Measurements from ENCODE around the gene SH3RF3.
A peak's percentile ranks its signal among the peaks of the same experiment; 100 is the strongest.

SH3RF3 gene

GRCh38 chr2:109313343-109313742 is 184.3 kb downstream of the SH3RF3 start:
- no peak for DNase-seq (ENCODE audit: low read depth)

DNA sequence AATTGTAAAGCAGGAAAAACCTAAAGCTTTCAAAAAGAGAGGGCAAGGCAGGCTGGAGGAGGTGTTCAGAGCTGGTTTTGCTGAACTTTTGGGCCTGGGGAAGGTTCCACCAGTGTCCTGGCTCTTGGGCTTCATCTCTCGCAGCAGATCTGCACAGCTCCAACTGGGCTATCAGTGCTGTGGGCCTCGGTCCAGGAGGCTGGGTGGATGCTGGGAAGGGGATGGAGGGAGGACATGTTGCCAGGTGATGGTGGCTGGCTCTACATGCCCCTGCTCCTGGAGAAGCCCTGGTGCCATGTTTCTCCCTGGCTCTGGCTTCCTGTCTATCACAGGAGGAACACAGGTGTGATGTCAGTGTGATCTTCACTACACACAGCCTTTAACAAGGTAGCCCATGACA is 187.1 kb downstream of the SH3RF3 start:
- no peak for DNase-seq (ENCODE audit: low read depth)

GRCh38 chr2:109317471-109318095 is 188.6 kb downstream of the SH3RF3 start:
- no peak for DNase-seq (ENCODE audit: low read depth)

- peak; percentile 82 for DNase-seq (ENCODE audit: low read depth)
Observed at GRCh38 chr2:109318150-109318948, 189.3 kb downstream of the SH3RF3 start.

- DNase-seq (ENCODE audit: low read depth): no peak
Observed at GRCh38 chr2:109318949-109319342, 189.9 kb downstream of the SH3RF3 start.

GRCh38 chr2:109320195-109320922 is 191.4 kb downstream of the SH3RF3 start:
- DNase-seq (ENCODE audit: low read depth): no peak

DNA sequence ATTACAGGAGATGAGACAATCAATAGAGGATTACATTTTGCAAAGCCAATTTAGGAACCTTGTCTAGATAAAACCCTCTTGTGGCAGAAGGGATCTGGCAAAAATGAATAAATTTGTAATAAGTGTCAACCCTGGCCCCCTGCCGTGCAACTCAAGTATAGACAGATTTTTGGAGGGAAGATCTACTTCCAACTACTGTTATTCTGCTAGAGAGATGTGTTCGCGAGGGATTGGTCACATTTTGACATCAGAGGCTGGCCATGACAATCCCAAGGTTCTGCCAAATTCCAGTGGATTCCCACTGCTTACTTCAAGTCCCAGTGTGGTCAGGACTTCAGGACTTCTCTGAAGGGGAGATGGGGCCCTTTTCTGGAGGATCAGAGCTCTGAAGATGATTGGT is 192.6 kb downstream of the SH3RF3 start:
- no peak for DNase-seq (ENCODE audit: low read depth)

DNA sequence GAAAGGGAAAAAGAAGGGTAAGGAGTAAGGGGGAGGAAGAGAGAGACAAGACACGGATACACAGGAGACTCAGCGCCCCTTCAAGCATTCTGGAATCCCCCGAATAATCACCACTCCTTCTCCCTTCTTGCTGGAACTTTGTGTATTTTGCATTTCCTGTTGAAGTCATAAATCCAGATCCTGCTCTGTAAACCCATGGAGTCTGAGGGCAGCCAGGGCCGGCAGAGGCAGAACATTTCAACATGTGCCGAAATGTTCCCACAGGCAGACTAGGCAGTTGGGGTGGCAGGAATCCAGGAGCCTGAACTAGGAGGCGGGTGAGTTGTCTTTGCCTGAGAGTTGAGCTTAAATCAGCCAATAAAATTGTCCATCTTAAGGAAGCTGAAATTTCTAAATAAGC is 193.1 kb downstream of the SH3RF3 start:
- peak; percentile 94 for DNase-seq (ENCODE audit: low read depth)

GRCh38 chr2:109322641-109323040 is 193.6 kb downstream of the SH3RF3 start:
- DNase-seq (ENCODE audit: low read depth): no peak

- peak; percentile 96 for DNase-seq (ENCODE audit: low read depth)
Observed at GRCh38 chr2:109324861-109325260, 195.9 kb downstream of the SH3RF3 start.

GRCh38 chr2:109325570-109325969 is 196.6 kb downstream of the SH3RF3 start:
- DNase-seq (ENCODE audit: low read depth): no peak

DNA sequence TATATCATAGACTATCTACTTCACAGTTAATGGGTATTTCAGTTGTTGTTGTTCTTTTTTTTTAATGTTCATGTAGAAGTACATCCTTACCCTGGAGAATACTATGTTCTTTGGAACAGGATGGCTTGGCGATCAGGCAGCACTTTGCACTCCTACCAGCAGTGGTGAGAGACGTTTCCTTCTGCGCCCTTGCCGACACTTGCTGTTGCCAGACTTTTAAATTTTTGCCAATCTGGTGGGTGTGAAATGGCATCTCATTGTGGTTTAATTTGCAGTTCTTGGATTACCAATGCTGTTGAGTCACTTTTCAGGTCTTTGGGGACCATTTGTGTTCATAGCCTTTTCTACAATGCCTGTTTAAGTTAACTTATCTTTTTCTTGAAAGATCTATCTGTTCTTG is 197.3 kb downstream of the SH3RF3 start:
- no peak for DNase-seq (ENCODE audit: low read depth)

DNA sequence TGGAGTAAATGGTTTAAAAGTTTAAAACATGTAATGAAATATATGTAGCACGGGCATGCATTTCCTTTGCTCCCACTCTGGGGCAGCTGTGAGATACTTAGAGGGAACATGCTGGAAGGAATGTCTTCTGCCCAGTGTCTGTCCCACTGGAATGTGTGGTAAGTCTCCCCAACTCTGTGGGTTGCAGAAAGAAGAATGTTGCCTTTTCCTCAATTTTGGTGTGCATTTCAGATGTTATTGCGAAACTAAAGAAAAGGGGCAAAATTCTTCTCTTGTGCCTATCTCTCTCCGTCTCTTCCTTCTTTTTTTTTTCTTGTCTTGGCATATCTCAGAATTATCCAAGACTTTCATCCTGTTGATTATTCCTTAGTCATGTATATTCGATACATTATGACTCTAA is 201.1 kb downstream of the SH3RF3 start:
- no peak for DNase-seq (ENCODE audit: low read depth)

GRCh38 chr2:109331081-109331480 is 202.1 kb downstream of the SH3RF3 start:
- DNase-seq (ENCODE audit: low read depth): no peak

DNA sequence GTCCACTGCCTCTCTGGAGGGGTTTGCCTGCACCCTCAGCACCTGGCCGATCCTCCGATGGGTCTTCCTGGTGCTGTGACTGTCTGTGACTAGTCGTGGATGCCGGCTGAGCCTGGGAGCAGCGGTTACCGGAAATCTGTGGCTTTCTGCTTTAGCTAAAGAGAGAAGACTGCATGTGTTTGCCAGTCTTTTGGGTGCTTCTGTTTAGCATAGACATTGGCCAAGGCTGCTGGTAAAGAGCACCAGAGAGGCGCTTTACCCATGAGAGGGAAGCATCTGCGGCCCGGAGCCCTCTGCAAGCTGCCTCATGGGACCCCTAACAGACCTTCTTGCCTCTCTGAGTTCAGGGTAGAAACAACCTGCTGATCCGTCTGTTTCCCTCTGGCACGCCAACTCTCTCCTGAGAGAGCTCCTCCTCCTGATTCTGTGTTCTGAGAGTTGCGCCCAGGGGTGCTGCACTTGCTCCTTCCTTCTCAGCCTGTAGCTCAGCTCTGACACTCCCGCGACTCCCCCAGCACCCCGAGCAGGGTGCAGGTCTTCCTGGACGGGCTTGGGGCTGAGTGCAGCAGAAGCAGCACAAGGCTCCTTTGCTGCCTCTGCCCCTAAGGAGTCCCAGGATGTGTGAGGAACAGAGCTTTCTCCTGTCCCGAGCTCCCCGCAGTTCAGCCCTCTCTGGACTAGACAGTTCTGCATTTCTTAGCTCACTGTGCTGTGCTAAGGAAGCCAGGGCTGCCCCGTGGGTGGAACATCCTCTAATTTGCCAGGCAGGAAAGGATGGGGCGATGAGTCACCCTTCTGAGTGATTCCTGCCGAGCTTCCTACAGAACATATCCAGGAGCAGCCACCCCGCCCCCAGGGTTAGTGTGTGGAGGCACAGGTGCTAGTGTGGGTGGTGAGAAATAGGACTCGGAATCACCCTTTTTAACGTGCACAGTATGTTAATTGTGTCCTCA is 203.2 kb downstream of the SH3RF3 start:
- no peak for DNase-seq (ENCODE audit: low read depth)

DNA sequence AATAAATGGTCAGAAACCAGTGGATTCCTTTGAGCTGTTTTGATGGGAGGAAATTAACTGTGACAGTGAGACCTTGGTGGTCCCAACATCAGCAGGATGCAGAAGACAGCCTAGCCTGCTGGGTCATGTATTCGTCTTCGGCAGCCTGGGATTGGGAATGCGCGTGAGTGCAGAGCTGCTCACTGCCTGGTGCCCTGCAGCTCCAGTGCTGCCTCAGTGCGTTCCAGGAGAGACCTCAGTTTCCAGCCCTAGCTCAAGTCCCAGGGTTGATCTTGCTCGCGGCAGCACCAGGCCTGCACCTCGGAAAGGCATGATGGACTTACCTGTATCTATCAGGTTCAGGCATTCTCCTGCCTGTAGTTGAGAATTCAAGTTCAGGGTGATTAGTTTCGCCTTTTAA is 203.9 kb downstream of the SH3RF3 start:
- DNase-seq (ENCODE audit: low read depth): no peak

- DNase-seq (ENCODE audit: low read depth): no peak
Observed at GRCh38 chr2:109333414-109334210, 204.6 kb downstream of the SH3RF3 start.

DNA sequence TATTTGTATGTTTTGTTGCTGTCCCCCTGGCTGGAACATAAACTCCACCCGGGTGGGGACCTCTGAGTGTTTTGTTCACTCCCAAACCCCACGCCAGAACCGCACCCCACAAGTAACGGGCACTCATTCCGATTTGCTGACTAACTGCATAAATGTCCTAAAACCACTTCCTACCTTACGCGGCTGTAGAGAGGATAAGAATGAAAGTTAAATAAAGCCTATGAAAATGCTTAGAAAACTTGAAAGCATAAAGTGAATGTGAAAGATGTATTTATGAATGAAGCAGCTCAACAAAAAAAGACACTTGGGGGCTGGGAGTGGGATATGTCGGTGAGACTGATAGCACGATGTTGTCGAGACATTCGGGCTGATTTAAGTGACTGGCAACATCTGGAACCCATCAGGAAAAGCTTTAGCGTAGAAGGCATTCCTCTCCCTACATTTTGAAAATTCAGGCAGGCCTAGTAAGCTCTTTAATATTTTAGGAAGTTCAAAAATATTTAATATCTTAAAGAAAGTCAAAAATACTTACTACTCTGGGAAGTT is 206.7 kb downstream of the SH3RF3 start:
- DNase-seq (ENCODE audit: low read depth): peak; percentile 59

DNA sequence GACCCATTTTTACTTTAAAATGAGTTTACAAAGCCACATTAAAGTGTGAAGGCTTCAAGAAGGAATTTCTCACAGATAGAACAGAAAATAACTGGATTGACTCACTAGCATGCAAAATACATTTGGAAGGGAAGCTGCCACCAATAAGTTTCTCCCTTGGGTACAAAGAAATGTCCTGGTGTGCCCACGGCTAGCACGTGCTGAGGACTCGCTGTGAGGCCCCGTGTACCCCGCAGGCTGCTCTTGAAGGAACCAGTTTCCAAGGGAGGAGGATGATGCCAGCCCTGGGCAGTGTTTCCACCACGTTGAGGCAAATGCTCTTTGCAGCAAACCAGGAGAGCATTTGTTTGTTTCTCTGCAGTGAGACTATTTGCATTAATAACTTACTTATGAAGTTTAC is 207.3 kb downstream of the SH3RF3 start:
- no peak for DNase-seq (ENCODE audit: low read depth)

DNA sequence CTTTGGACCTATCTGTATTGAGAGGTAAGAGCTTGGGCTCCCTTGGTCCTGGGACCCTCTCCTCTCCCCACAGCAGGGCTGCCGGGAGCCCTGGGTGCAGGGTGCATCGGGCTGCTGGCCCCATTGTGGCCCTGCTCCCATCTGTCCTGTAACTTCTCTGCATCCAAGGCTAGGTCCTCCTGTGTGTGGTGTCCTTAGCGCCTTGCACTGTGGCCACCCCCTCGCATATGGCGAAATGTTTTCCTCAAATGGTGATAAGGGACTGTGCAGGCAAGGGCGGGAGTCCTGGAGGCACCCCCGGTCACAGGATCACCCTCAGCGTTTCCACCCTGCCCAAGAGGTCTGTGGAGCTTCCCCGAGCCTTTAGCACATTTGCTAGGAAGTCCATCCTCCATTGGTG is 208.2 kb downstream of the SH3RF3 start:
- no peak for DNase-seq (ENCODE audit: low read depth)

DNA sequence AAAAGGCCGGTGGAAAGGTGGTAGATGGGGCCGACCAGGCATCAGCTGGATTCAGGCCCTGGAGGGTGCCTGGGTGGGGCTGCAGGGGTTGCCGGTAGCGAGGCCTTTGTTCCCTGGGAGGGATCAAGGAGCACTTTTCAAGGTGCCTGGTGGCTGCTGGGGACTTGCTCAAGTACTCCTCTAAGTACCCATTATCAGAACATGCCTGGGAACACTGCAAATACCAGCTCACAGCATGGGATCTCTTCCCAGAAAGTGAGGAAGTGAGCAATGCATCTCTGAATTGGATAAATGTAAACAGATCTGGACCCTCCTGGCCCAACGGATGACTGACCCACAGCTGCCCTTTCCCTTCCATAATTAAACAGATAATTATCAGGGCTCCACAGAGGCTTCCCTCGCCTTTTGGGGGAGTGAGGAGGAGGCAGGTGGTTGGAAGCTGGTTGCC is 210.5 kb downstream of the SH3RF3 start:
- peak; percentile 67 for DNase-seq (ENCODE audit: low read depth)
